ENCODE measurements around the gene PSMC2. TPM values are rescaled to one million over a fixed set of nuclear protein-coding genes. Genes with fewer than 3 reads are reported as not detected.

Gene PSMC2
- total RNA-seq, result 165 and 170 TPM in 2 replicates

DNA sequence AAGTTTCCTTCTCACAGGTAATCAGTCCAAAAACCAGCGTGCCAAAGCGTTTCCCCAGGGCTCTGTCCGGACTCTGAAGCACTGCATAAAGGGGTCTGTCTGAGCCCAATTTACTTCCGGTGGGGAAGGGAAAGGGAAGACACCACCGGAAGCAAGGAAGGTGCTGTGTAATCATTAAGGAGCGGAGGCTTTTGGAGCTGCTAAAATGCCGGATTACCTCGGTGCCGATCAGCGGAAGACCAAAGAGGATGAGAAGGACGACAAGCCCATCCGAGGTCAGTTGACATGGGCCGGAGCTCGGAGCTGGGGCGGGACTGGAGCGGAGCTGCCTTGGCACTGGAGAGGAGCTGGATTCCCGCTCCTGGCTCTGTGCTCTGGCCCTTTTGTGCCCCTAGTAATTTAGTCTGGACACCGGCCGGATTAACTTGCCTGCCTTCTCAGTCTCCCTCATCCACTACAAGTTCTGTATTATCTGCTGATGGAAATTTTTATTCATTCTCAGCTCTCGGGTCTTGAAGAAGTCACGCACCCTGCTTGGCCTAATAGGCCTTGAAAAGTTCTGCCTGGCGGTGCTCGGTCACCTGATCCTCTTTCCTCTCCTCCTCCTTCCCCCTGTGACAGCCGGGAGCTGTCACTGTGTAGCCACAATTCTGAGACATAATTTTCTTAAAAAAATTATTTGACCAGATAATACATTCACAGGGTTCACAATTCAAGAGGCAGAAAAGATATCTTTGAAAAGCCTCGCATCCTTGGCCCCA, at the start of gene PSMC2:
TSS of gene PSMC2 (plus strand) at position 137 of the 761 bp plus-strand sequence. CDS start at position 206, 69 bp downstream.

DNA sequence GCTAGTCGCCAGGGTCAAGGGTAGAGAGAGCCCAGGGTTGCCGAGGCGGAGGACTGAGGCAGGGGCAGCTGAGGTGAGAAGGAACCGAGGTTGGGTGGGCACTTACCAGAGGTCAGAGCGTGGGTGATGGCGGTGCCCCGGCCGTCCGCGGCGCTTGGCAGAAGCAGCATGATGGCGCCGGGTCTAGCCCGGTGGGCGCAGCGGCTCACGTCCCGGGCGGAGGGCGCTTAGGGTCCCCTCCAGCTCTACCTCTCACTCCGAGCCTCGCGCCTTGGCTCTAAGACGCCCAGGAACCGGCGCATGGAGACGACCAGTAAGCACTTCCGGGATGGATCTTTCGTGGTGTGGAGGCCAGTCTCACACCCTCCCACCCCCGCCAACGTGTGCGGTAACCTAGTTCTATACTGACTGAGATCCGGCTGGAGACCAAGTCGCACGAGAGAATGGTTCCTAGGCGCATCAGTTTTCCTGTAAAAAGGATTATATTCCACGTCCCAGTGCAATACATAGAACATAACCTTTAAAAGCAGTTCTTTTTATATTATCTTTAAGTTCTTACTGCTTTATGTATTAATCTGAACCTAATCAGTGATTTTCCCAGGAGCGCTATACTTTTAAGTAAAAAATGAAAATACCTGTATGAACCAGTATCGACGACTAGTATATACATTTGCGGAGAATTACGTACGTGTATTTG, 2.8 kb upstream of the PSMC2 start, which contains the start of gene DNAJC2:
TSS of gene DNAJC2 (minus strand) at position 315 of the 697 bp plus-strand sequence. CDS start at position 170, 145 bp downstream.

Other genes with a start within 250 kb of the PSMC2 start
- gene NAPEPLD, start 198.5 kb upstream of the PSMC2 start, total RNA-seq, result 3.1 and 4.4 TPM in 2 replicates
- gene PMPCB, start 50.2 kb upstream of the PSMC2 start, total RNA-seq, result 38.3 and 41.2 TPM in 2 replicates
- gene DNAJC2, start 2.9 kb upstream of the PSMC2 start, total RNA-seq, result 9.8 and 16.4 TPM in 2 replicates
- gene SLC26A5, start 98.6 kb downstream of the PSMC2 start, total RNA-seq, result not detected in 2 replicates